Measurements from ENCODE around the gene CYP27C1.

The CYP27C1 gene

GRCh38 chr2:127173057-127173456 lies 47.0 kb downstream of the CYP27C1 start:
- no peaks in the 10 kb centered on the region for H3K79me2 ChIP-seq (ENCODE audit: control insufficient read depth, low read length)
- no peaks in the 10 kb centered on the region for H3K27me3 ChIP-seq (ENCODE audit: control insufficient read depth, low read length)
- H3K4me3 ChIP-seq (ENCODE audit: low read length), result no peak overlapping the region
- TF ChIP-seq, protein P1, sequence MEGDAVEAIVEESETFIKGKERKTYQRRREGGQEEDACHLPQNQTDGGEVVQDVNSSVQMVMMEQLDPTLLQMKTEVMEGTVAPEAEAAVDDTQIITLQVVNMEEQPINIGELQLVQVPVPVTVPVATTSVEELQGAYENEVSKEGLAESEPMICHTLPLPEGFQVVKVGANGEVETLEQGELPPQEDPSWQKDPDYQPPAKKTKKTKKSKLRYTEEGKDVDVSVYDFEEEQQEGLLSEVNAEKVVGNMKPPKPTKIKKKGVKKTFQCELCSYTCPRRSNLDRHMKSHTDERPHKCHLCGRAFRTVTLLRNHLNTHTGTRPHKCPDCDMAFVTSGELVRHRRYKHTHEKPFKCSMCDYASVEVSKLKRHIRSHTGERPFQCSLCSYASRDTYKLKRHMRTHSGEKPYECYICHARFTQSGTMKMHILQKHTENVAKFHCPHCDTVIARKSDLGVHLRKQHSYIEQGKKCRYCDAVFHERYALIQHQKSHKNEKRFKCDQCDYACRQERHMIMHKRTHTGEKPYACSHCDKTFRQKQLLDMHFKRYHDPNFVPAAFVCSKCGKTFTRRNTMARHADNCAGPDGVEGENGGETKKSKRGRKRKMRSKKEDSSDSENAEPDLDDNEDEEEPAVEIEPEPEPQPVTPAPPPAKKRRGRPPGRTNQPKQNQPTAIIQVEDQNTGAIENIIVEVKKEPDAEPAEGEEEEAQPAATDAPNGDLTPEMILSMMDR (IDR thresholded peaks at IDR 0.05; ENCODE audit: low read depth, low read length, poor library complexity, severe bottlenecking), result no peak
- no peak for TF ChIP-seq EZH2phosphoT487 (IDR thresholded peaks at IDR 0.05; ENCODE audit: borderline replicate concordance, low read length)
- H3F3A ChIP-seq (ENCODE audit: control insufficient read depth, insufficient read depth), result no peaks in the 10 kb centered on the region
- no peak overlapping the region for H3K4me2 ChIP-seq (ENCODE audit: low read length)
- H4K20me1 ChIP-seq (ENCODE audit: control insufficient read depth, insufficient read depth, low read depth, low read length), result no peaks in the 10 kb centered on the region
- H3K4me1 ChIP-seq (ENCODE audit: control insufficient read depth, low read length), result no peaks in the 10 kb centered on the region
- H3K36me3 ChIP-seq (ENCODE audit: control insufficient read depth, low read length), result no peaks in the 10 kb centered on the region
- H3K27ac ChIP-seq (ENCODE audit: low read depth, low read length), result no peak overlapping the region
- H3K9me2 ChIP-seq (replicated peaks; ENCODE audit: control insufficient read depth, low read length), result no peaks in the 10 kb centered on the region
- H3K9me3 ChIP-seq (ENCODE audit: control insufficient read depth, insufficient read depth, low read length), result no peaks in the 10 kb centered on the region

GRCh38 chr2:127172306-127172705 lies 47.8 kb downstream of the CYP27C1 start:
- Histone ChIP-seq H3K36me3 (ENCODE audit: control insufficient read depth, low read length) (no peaks in the 10 kb centered on the region), H3K4me2 (ENCODE audit: low read length) (no peak overlapping the region), H3K79me2 (ENCODE audit: control insufficient read depth, low read length) (no peaks in the 10 kb centered on the region), H3K4me1 (ENCODE audit: control insufficient read depth, low read length) (no peaks in the 10 kb centered on the region), H3K9me3 (ENCODE audit: control insufficient read depth, insufficient read depth, low read length) (no peaks in the 10 kb centered on the region), H3K9me2 (replicated peaks; ENCODE audit: control insufficient read depth, low read length) (no peaks in the 10 kb centered on the region), H4K20me1 (ENCODE audit: control insufficient read depth, insufficient read depth, low read depth, low read length) (no peaks in the 10 kb centered on the region), H3K27me3 (ENCODE audit: control insufficient read depth, low read length) (no peaks in the 10 kb centered on the region), H3K27ac (ENCODE audit: low read depth, low read length) (no peak overlapping the region), H3F3A (ENCODE audit: control insufficient read depth, insufficient read depth) (no peaks in the 10 kb centered on the region), H3K4me3 (ENCODE audit: low read length) (no peak overlapping the region)
- TF ChIP-seq, protein P1 (IDR thresholded peaks at IDR 0.05; ENCODE audit: low read depth, low read length, poor library complexity, severe bottlenecking), result no peak
- TF ChIP-seq EZH2phosphoT487 (IDR thresholded peaks at IDR 0.05; ENCODE audit: borderline replicate concordance, low read length), result no peak

- no peaks in the 10 kb centered on the region for H3K4me1 ChIP-seq (ENCODE audit: control insufficient read depth, low read length)
- no peaks in the 10 kb centered on the region for H3K27me3 ChIP-seq (ENCODE audit: control insufficient read depth, low read length)
- H3F3A ChIP-seq (ENCODE audit: control insufficient read depth, insufficient read depth), result no peaks in the 10 kb centered on the region
- TF ChIP-seq, protein P1 (IDR thresholded peaks at IDR 0.05; ENCODE audit: low read depth, low read length, poor library complexity, severe bottlenecking), result no peak
- TF ChIP-seq EZH2phosphoT487 (IDR thresholded peaks at IDR 0.05; ENCODE audit: borderline replicate concordance, low read length), result no peak
- H3K4me3 ChIP-seq (ENCODE audit: low read length), result no peak overlapping the region
- no peaks in the 10 kb centered on the region for H3K79me2 ChIP-seq (ENCODE audit: control insufficient read depth, low read length)
- no peaks in the 10 kb centered on the region for H3K36me3 ChIP-seq (ENCODE audit: control insufficient read depth, low read length)
- H3K9me2 ChIP-seq (replicated peaks; ENCODE audit: control insufficient read depth, low read length), result no peaks in the 10 kb centered on the region
- H3K4me2 ChIP-seq (ENCODE audit: low read length), result no peak overlapping the region
- H3K27ac ChIP-seq (ENCODE audit: low read depth, low read length), result no peak overlapping the region
- no peaks in the 10 kb centered on the region for H3K9me3 ChIP-seq (ENCODE audit: control insufficient read depth, insufficient read depth, low read length)
- H4K20me1 ChIP-seq (ENCODE audit: control insufficient read depth, insufficient read depth, low read depth, low read length), result no peaks in the 10 kb centered on the region
Measured at GRCh38 chr2:127170452-127171197, 49.5 kb downstream of the CYP27C1 start.
